Peyer's patch (tissue), 4 donors: ENCODE data around the gene ZNF81.
"Not testable (repeated sequence)": the region's sequence is repeated elsewhere in the genome, so short reads cannot be mapped to it uniquely, and the experiment has no call there.

Experiments
- POLR2A ChIP-seq, 2 donors: fragments of 450-650 bp; IDR thresholded peaks; one replicate each; pipeline ENCODE4 v1.5.1; 2017; ENCODE audit warnings: antibody characterized with exemption in 2 of 2, mild to moderate bottlenecking in 2 of 2, moderate library complexity in 2 of 2
- TF ChIP-seq, protein P1 (sequence below), 6 experiments: fragments of 450-650 bp in 4 of 6; fragments of 200-600 bp in 2 of 6; sonication (generic) in 1 of 6; IDR thresholded peaks; one replicate each; pipeline ENCODE4 v1.5.1; 2017 to 2019; ENCODE audit warnings: antibody characterized with exemption in 6 of 6, mild to moderate bottlenecking in 3 of 6, moderate library complexity in 1 of 6

GRCh38 chrX:47805844-47806243, 30.9 kb upstream of the ZNF81 start:
- TF ChIP-seq, protein P1, sequence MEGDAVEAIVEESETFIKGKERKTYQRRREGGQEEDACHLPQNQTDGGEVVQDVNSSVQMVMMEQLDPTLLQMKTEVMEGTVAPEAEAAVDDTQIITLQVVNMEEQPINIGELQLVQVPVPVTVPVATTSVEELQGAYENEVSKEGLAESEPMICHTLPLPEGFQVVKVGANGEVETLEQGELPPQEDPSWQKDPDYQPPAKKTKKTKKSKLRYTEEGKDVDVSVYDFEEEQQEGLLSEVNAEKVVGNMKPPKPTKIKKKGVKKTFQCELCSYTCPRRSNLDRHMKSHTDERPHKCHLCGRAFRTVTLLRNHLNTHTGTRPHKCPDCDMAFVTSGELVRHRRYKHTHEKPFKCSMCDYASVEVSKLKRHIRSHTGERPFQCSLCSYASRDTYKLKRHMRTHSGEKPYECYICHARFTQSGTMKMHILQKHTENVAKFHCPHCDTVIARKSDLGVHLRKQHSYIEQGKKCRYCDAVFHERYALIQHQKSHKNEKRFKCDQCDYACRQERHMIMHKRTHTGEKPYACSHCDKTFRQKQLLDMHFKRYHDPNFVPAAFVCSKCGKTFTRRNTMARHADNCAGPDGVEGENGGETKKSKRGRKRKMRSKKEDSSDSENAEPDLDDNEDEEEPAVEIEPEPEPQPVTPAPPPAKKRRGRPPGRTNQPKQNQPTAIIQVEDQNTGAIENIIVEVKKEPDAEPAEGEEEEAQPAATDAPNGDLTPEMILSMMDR (IDR thresholded peaks at IDR 0.05), result not testable (repeated sequence)
- TF ChIP-seq POLR2A (IDR thresholded peaks at IDR 0.05), result not testable (repeated sequence)
